ENCODE measurements around the gene SGSM2.

The SGSM2 gene

DNA sequence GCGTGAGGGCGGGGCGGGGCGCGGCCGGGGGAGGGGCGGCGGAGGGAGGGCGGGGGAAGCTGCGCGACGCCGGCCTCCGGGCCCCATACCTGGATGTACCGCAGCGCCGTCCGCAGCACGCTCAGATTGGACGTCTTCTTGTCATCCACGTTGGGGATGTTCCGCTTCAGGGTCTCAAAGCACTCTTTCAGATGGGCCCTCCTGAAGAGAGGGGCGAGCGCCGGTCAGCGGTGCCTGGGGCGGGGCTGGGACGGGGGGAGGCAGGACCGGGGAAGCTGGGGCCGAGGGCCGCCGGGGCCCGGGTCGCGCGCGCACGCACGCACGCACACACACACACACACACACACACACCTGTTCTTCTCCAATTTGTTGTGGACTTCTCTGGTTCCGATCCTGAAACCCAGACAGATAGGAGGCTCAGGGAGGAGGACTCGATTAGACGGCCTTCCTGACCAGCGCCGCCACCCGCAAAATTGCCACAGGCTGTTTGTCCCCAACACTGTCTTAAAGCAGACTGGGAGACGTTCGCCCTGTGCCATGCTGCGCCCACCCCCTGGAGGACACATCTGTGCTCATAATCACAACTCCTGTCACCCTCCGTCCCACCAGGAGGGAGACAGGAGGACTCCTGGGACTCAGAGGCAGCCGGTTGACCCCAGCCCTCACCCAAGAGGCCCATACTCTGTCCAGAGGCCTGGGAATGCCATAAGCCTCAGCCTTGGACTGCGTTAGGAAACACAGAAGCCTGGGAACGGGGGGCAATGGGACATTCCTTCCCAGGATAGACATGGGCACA, 56.9 kb downstream of the SGSM2 start:
- Mint-ChIP-seq H3K27me3 (no peaks in the 10 kb centered on the region), H3K9me3 (ENCODE audit: low read depth) (no peaks in the 10 kb centered on the region), H3K4me3 (peak overlapping the region; percentile 86), H3K27ac (peak overlapping the region; percentile 88), H3K4me1 (ENCODE audit: low read depth) (peaks cover 57% of the 10 kb centered on the region), H3K36me3 (no peaks in the 10 kb centered on the region)

DNA sequence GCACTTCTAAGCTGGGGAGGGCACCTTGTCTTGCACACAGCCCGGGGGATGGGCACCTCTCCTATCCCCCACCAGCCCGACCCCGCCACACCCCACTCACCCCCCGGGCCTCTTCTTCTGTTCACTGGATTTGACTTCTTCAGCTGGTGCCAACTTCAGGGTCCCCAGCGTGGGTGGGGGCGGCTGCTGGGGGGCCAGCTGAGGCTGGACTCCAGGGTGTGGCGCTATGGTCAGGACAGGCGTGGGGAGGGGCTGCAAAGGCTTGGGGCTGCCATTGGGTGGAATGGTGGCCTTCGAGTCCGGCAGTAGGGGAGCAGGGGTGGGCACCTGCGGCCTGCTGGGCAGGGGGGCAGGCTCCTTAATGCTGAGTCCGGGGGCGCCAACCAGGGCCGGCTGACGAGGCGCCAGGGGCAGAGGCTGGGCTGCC, 57.5 kb downstream of the SGSM2 start:
- peak overlapping the region; percentile 17 for H3K4me3 Mint-ChIP-seq
- peaks cover 58% of the 10 kb centered on the region for H3K4me1 Mint-ChIP-seq (ENCODE audit: low read depth)
- no peak overlapping the region for H3K27ac Mint-ChIP-seq
- no peaks in the 10 kb centered on the region for H3K36me3 Mint-ChIP-seq
- no peaks in the 10 kb centered on the region for H3K27me3 Mint-ChIP-seq
- no peaks in the 10 kb centered on the region for H3K9me3 Mint-ChIP-seq (ENCODE audit: low read depth)

DNA sequence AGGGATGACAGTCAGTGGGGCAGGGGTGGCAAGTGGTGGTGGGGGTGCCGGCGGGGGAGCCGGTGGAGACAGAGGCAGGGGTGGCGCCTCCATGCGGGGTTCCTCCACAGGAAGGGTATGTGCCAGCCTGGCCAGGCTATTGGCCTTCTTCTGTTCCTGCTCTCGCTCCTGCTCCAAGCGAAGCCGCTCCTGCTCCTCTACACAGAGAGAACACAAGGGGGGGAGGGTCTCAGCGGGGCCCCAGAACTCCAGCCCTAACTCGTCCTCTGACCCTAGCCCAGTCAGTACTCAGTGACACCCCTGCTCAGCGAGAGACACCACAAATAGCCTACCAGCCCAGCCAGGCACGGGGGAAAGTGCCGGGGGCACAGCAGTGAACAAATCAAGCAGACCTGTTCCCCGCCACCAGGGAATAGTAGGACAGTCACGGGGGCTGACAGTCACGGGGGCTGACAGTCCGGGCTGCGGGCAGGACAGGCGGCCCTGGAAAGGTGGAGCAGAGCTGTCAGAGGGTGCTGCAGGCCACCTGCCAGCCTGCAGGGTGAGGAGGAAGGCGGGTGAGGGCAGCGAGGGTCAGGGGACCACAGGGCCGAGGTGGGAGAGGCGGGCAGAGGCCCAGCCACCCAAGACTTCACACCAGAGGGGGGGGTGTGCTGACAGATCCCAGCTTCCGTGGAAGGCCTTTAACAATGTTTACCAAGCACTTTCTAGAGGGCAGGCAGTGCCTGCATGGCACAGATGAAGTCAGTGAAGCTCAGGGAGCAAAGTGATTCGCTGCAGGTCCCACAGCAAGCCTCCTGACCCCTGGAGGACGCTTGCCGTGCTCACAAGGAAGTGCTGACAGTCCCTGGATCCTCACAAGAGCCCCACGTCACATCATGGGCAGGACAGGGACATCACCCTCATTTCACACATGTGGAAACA, 58.2 kb downstream of the SGSM2 start:
- peak overlapping the region; percentile 72 for H3K4me3 Mint-ChIP-seq
- H3K27me3 Mint-ChIP-seq = no peaks in the 10 kb centered on the region
- no peaks in the 10 kb centered on the region for H3K9me3 Mint-ChIP-seq (ENCODE audit: low read depth)
- no peaks in the 10 kb centered on the region for H3K36me3 Mint-ChIP-seq
- no peak overlapping the region for H3K27ac Mint-ChIP-seq
- H3K4me1 Mint-ChIP-seq (ENCODE audit: low read depth) = peaks cover 51% of the 10 kb centered on the region

DNA sequence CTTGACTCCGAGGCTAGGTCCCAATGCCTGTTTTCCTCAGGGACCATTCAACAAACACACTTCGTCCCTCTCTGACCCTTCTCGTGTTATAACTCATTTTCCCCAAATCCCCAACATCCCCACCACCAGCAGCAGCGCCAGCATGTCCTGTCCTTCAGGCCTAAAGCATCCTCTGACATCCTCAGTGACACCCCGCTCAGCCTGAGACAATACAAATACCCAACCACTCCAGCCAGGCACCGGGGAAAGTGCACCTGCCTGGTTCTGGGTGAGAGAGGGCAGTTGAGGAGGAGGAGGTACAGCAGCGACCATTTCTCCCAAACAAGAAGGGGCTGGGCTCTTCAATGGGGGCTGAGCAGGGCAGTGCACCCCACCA, 58.9 kb downstream of the SGSM2 start:
- H3K4me3 Mint-ChIP-seq = peak overlapping the region; percentile 72
- H3K27ac Mint-ChIP-seq = peak overlapping the region; percentile 83
- peaks cover 47% of the 10 kb centered on the region for H3K4me1 Mint-ChIP-seq (ENCODE audit: low read depth)
- no peaks in the 10 kb centered on the region for H3K36me3 Mint-ChIP-seq
- no peaks in the 10 kb centered on the region for H3K27me3 Mint-ChIP-seq
- H3K9me3 Mint-ChIP-seq (ENCODE audit: low read depth) = no peaks in the 10 kb centered on the region

DNA sequence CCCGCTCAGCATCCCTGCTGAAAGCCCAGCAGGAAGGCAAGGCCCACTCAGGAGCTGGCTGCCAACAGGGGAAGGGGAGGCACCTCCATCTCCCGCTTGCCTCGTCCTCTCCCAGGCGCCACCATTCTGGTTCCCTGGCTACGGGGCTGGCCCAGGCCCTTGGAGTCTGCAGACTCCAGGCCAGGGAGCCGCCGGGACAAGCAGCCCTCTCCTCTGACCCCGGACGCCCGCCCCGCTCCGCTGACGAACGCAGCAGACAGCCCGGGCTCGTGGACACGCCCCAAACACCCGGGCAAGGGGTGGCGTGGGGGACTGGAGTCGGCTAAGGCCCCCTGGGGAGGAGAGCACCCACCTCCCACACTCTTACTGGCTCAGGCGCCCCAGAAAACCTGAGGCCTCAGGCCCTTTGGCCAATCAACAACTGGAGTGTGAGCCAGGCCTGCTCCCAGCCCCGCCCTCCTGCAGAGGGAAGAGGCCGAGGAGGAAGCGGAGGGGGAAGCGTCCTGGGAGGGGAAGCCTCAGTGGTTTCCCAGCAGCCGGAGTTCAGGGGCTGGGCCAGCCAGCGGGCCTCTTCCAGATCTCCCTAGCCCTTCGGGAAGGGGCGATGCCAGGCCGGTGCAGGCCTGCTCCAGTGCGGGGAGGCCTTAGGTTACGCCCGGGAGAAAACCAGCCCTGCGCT, 59.4 kb downstream of the SGSM2 start:
- Mint-ChIP-seq H3K36me3 (no peaks in the 10 kb centered on the region), H3K4me1 (ENCODE audit: low read depth) (peaks cover 43% of the 10 kb centered on the region), H3K27me3 (no peaks in the 10 kb centered on the region), H3K9me3 (ENCODE audit: low read depth) (no peaks in the 10 kb centered on the region), H3K4me3 (peak overlapping the region; percentile 73), H3K27ac (peak overlapping the region; percentile 42)

DNA sequence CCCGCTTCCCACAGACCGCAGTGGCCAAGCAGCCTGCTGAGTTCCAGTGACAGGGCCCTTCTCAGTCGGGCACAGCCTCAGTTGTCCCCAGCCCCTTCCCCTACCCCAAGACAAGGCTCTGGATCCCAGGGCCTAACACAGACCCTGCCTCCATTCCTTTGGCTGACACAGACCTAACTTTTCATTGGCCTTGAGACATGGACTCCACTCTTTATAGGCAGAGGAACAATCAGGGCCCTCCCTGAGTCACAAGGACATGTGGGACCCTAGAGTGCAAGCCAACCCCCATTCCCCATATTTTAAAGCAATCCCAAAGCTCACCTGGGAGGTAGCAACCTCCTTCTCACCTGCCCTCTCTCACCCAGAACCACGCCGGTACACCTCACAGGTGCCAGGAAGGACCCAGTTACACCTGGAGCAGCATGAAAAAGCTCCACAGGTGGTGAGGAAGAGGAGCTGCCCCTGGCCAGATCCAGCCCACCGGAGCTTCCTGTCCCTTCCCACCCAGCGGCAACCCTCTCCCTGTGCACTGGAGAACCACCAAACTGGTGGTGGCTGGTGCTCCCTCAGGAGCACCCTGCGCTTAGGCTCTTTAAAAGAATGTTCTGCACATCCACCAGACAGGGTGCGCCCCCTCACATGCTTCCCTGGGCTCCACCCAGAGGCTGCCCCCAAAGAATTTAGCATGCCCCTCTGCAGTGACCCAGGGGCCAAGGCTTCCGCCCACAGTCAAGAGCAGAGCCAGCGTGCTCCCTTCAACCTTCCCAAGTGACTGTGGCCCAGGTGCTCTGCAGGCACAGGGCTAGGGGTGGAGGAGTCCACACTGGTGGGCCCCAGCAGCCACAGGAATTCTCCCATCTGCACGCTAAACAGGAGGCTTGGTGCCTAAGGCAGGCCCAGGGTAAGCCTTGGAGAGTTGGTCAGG, 60.2 kb downstream of the SGSM2 start:
- no peaks in the 10 kb centered on the region for H3K36me3 Mint-ChIP-seq
- peak overlapping the region; percentile 73 for H3K4me3 Mint-ChIP-seq
- H3K27me3 Mint-ChIP-seq = no peaks in the 10 kb centered on the region
- peaks cover 42% of the 10 kb centered on the region for H3K4me1 Mint-ChIP-seq (ENCODE audit: low read depth)
- H3K27ac Mint-ChIP-seq = peak overlapping the region; percentile 64
- H3K9me3 Mint-ChIP-seq (ENCODE audit: low read depth) = no peaks in the 10 kb centered on the region

DNA sequence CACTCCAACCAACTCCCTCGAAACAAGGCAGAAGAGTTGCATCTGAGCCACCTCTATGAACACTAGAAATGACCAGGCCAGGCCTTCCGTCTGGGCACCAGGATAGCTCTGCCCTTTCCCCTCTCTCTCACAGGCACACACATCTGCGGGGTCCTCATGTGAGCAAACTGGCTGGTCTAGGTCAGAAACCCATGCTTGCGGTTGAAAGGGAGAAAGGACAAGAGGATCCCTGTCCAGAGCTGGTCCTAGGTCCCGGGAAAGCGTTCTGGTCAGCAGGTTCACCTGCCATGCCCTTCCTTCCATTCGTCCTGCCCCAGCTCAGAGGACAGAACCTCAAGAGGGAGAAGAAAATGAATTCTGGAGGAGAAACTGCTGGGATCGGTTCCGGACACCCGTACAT, 60.9 kb downstream of the SGSM2 start:
- H3K9me3 Mint-ChIP-seq (ENCODE audit: low read depth) = no peaks in the 10 kb centered on the region
- no peaks in the 10 kb centered on the region for H3K36me3 Mint-ChIP-seq
- peaks cover 46% of the 10 kb centered on the region for H3K4me1 Mint-ChIP-seq (ENCODE audit: low read depth)
- H3K4me3 Mint-ChIP-seq = peak overlapping the region; percentile 73
- no peaks in the 10 kb centered on the region for H3K27me3 Mint-ChIP-seq
- H3K27ac Mint-ChIP-seq = peak overlapping the region; percentile 64

DNA sequence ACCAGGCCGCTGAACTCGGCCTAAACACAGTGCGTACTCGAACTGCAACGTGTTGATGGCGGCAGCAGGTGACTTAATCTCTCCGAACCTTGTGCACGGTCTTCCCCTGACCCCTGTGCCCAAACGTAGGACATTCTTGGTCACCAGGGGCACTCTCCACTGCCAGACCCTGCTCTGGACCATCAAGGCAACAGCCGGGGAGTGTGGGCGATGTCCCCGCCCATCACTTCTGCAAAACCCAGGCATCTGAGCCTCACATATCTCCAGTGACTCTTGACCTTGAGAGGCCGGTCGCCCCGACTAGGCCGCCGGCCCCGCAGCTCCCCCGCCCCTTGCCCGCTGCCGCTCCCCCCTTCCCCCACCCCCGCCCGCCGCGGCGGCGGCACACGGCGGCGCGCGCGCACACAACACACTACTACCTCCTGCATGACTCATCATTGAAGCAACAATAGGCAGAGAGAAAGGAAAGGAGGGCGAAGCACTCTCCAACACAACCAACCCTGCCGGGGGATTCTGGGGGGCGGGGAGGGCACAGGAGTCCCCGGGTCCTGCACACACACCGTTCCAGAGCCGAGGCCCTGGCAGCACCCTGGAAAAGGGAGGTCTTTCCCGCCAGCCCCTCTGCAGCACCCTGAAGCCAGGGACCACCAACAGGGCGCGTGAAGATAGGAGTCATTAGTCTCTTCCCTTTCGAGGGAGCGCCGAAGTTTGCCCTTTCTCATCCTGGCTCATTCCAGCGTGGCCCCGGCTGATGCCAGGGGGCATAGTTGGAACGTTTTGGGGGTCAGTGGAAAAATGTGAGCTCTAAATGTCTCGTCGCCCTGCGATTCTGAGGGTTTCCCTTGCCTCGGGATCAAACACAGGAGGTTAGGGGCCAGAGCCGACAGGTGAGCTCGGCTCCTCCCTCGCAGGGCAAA, 61.6 kb downstream of the SGSM2 start:
- H3K27ac Mint-ChIP-seq = peak overlapping the region; percentile 94
- H3K4me3 Mint-ChIP-seq = peak overlapping the region; percentile 95
- H3K4me1 Mint-ChIP-seq (ENCODE audit: low read depth) = peaks cover 46% of the 10 kb centered on the region
- H3K27me3 Mint-ChIP-seq = no peaks in the 10 kb centered on the region
- no peaks in the 10 kb centered on the region for H3K36me3 Mint-ChIP-seq
- H3K9me3 Mint-ChIP-seq (ENCODE audit: low read depth) = no peaks in the 10 kb centered on the region

DNA sequence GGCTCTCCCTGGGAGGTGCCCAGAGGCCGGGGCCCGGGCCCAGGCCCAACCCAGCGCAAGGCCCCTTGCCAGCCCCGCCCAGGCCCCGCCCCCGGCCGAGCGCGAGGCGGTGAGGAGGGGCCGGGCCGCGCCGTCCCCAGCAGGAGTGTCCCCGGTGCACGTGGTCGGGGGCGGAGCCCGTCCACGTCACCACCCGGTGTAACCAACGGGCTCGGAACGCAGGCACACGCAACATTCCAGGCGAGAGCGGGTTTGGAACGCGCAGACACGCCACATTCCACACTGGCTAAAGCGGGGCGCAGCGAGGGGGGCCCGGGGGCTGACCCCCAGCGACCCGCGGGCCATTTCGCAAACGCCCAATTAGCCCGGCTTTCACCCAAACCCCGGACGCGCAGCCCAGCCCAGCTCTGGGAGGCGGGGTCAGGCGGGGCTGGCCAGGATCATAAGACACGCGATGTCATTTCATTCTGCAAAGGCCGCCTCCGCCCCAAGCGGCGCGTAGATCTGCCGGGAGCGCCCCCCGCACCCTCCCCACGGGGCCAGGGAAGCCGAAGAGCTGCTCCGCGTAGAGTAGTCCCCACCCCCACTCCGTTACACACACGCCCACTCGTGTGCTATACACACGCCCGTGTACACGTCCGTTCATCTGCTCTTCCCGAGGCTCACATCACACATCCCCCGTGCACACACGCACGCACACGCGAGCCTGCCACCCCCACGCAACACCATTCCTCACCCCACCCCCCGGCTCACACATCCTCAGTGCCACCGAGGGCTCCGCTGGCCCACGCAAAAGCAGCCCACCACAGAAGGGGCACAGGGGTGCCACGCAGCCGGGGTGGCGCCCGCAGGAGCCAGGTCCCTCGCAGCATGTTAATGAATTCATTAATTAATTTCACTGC, 62.5 kb downstream of the SGSM2 start:
- Mint-ChIP-seq H3K4me3 (peak overlapping the region; percentile 95), H3K36me3 (no peaks in the 10 kb centered on the region), H3K27me3 (no peaks in the 10 kb centered on the region), H3K4me1 (ENCODE audit: low read depth) (peaks cover 41% of the 10 kb centered on the region), H3K27ac (peak overlapping the region; percentile 99), H3K9me3 (ENCODE audit: low read depth) (no peaks in the 10 kb centered on the region)

DNA sequence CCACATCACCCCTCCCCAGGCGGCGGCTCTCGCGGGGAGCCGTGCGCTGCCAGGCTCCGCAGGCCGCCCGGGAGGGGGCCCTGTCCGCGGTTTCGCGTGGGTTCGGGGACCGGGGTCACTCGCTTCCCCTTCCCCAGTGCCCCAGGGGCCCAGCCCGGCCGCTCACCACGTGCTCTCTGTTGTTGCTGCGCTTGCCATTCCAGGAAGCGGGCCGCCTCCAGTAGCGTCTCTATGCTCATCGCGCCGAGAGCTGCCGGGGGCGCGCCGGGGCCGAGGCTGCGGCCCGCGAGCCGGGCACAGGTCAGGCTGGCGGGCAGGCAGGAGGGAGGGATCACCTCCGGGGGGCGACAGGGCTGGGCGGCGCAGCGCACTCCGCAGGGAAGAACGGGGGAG, 63.2 kb downstream of the SGSM2 start:
- peaks cover 45% of the 10 kb centered on the region for H3K4me1 Mint-ChIP-seq (ENCODE audit: low read depth)

DNA sequence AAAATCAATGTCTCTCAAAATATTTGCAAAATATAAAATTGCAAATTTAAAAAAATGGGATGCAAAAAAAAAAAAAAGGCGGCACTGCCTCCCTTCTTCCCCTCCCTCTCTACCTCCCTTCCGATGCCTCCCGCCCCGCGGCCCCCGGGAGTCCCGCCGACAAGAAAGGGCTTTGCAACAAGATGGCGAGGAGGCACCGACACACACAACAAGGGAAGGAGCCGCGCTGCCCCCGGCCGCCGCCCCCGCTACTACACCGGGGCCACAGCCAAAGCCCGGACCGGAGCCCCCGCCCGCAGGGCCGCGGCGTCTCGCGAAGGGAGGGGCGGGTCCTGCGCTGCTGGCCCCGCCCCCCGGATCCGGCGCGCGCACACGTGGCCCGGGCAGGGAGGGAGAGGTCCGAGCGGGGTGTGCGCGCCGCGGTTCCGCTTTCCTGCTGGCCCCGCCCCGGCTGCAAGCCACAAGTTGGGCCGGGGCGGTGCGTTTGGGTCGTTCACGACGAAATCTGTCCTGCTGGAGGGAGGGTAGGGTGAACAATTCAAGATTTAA, 63.6 kb downstream of the SGSM2 start, which contains the start of gene MNT:
Gene MNT (minus strand): TSS at position 184 of the 549 bp plus-strand sequence. CDS start 348 bp downstream, outside the sequence.
- Mint-ChIP-seq H3K4me3 (peak within 1 kb of the TSS; percentile 95), H3K4me1 (ENCODE audit: low read depth) (peaks cover 43% of the 10 kb centered on the region), H3K9me3 (ENCODE audit: low read depth) (no peaks in the 10 kb centered on the region), H3K27me3 (no peaks in the 10 kb centered on the region), H3K36me3 (no peaks in the 10 kb centered on the region), H3K27ac (peak within 1 kb of the TSS; percentile 99)

More for the DNA sequence above, 63.2 kb downstream of the SGSM2 start:
- Mint-ChIP-seq H3K36me3 (no peaks in the 10 kb centered on the region), H3K27ac (peak overlapping the region; percentile 99), H3K4me3 (peak overlapping the region; percentile 95), H3K27me3 (no peaks in the 10 kb centered on the region), H3K9me3 (ENCODE audit: low read depth) (no peaks in the 10 kb centered on the region)

Data from activated naive CD8-positive, alpha-beta T cell (primary cell).